GM21381 (cell line): ENCODE data around the gene ANKS4B.
"Not testable (repeated sequence)": the region's sequence is repeated elsewhere in the genome, so short reads cannot be mapped to it uniquely, and the experiment has no call there.

Experiments
- ATAC-seq: cut with Tn5 transposase; IDR thresholded peaks from one replicate; pipeline ENCODE4 v1.9.1; 2021; ENCODE audit warnings: mild to moderate bottlenecking, moderate library complexity; ENCODE audit not compliant: unreplicated experiment

ANKS4B gene

DNA sequence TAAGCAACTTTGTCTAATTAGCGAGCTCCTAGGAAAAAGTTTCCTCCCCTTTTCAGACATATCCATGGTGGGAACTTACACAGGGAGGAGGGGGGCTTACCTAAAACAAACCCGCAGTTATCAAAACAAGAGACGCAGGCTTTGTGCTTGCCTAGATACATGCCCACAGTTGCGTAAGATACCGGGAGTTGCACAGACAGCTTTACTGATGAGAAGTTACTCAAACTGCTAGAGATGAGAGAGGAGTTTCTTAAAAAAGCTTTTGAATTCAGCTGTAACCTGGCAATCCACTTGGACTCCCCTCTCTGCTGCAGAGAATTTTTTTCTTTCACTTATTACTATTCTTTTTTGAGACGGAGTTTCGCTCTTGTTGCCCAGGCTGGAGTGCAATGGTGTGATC, 15.3 kb upstream of the ANKS4B start:
- ATAC-seq = no peak

DNA sequence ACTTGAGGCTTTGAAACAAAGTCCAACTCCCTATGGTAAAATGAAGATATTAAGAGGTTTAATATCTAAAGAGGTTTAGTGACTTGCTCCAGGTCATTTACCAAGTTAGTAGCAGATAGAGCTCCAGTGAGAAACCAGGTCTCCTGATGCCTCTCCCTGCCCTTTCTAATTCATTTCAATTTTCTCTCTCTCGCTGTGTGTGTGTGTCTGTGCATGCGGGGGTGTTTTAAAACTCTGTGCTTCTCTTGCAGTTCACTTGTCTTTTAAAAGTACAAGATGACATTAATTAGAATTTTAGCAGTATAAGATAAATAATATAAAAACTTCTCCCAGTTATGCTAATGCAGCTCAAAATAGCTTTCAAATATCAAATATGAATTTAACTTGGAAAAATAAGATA, 13.9 kb upstream of the ANKS4B start:
- ATAC-seq = no peak

- no peak for ATAC-seq
These were observed 10.8 kb upstream of the ANKS4B start for GRCh38 chr16:21222495-21223337.

DNA sequence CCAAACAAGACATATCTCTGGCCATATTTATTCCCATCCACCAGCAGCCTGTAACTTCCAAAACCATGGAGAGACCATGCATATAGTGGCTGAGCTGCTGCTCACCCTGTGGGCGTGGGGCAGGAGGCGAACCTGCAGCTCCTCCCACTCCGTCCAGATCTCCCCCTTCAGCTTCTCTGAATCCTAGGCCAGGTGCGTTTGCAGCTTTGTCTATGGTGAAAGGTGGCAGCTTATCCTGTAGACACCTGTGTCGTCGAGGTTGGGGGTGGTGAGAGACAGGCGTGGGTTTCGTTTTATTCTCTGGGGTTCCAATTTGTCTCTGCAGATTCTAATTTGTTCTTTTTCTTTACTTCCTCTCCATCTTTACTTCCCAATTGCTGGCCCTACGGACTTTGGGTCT, 9.7 kb upstream of the ANKS4B start:
- ATAC-seq = no peak

GRCh38 chr16:21224800-21225199, 8.7 kb upstream of the ANKS4B start:
- ATAC-seq = no peak

- ATAC-seq = no peak
These were observed 6.8 kb upstream of the ANKS4B start for GRCh38 chr16:21226749-21227148.

- ATAC-seq = no peak
These were observed 5.6 kb upstream of the ANKS4B start for GRCh38 chr16:21227866-21228265.

- ATAC-seq = no peak
These were observed 5.1 kb upstream of the ANKS4B start for GRCh38 chr16:21228361-21228872.

- no peak for ATAC-seq
These were observed 416 bp upstream of the ANKS4B start for GRCh38 chr16:21233045-21233520.

GRCh38 chr16:21235199-21235585, 1.7 kb downstream of the ANKS4B start:
- ATAC-seq = no peak

DNA sequence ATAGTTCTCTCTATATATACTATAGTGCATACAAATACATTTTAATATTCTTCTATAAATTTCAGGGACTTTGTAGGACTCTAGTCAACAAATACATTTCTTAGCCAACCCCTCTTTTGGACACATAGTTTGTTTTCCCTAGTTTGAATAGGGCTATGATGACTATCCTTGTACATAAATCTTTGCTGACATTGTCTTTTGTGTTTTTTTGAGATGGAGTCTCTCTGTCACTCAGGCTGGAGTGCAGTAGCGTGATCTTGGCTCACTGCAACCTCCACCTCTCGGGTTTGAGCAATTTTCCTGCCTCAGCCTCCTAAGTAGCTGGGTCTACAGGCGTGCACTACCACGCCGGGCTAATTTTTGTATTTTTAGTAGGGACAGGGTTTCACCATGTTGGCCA, 3.3 kb downstream of the ANKS4B start:
- no peak for ATAC-seq

DNA sequence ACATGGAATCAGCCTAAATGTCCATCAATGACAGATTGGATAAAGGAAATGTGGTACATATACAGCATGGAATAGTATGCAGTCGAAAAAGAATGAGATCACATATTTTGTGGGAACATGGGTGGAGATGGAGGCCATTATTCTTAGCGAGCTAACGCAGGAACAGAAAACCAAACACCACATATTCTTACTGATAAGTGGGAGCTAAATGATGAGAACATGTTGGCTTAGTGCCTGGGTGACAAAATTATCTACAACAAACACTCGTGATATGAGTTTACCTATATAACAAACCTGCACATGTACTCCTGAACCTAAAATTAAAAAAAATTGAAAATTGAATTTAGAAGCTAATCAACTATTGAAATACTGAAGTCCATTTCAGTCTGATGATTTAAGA, 6.1 kb downstream of the ANKS4B start:
- no peak for ATAC-seq

DNA sequence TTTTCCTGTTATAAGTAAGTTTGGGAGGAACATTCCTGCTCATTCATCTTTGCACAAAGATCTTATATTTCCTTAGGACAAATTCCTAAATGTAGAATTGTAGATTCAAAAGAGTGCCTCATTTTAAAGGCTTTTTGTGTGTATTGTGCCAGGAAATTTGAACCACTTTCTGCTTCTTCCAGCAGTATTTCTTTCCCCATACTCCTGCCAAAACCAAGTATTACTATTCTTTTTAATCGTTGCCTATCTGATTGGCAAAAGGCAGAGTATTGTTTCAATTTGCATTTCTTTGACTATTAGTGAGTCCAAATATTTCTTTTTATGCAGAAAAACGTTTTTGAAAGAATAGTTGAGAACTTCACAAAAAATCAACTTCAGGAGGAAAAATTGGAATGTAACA, 9.3 kb downstream of the ANKS4B start:
- no peak for ATAC-seq

DNA sequence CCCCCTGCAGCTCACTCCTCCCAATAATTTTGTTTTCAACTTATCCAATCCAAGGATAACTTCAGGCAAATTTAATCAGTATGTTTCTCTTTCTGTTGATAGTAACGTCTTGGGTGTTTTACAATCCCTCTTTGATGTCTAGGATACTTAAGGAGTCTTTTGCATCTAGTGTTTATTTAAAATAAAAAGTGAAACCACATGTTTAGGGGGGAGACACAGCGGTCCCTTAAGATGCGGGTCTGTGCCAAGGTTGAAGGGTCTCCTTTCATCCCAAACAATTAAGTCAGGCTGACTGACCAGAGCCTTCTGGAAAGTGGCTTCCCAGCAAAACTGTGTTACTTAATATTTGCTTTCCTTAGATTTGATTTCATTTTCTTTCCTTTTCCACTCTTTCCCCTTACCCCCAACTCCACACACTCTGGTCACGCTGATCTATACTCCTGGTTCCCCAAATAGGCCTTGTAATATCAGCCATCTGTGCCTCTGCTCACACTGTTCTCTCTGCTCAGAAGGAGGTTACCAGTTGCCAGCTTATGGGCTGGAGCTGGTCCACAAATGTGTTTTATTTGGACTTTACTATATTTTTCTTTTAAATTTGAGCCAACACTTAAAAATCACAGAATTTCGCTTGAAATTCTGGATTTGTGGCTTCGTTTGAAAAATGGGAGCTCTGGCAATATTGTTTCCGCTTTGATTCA, 11.2 kb downstream of the ANKS4B start:
- ATAC-seq = no peak

GRCh38 chr16:21248179-21248578, 14.7 kb downstream of the ANKS4B start:
- not testable (repeated sequence) for ATAC-seq

- ATAC-seq = no peak
These were observed 16.8 kb downstream of the ANKS4B start for GRCh38 chr16:21250072-21250923.

GRCh38 chr16:21253470-21253869, 20.0 kb downstream of the ANKS4B start:
- ATAC-seq = no peak

- ATAC-seq = no peak
These were observed 23.1 kb downstream of the ANKS4B start for GRCh38 chr16:21256636-21257035.

DNA sequence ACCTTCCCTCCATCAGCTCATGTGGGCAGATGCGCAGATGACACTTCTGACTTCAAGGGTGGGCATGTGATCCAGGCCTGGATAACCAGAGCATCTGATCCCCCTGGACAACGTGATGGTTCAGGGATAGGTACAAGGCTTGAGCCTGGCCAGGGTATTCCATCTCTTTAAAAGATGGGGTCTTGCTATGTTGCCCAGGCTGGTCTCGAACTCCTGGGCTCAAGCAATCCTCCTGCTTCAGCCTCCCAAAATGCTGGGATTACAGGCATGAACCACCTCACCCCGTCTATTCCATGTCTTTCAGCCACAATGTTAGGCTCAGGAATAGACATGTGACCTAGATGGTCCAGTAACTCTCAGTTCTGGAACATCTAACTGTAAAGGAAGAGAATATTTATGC, 23.8 kb downstream of the ANKS4B start:
- no peak for ATAC-seq

GRCh38 chr16:21260870-21261791, 27.6 kb downstream of the ANKS4B start:
- ATAC-seq = no peak
